ENCODE measurements around the gene ARID5B.

The ARID5B gene

DNA sequence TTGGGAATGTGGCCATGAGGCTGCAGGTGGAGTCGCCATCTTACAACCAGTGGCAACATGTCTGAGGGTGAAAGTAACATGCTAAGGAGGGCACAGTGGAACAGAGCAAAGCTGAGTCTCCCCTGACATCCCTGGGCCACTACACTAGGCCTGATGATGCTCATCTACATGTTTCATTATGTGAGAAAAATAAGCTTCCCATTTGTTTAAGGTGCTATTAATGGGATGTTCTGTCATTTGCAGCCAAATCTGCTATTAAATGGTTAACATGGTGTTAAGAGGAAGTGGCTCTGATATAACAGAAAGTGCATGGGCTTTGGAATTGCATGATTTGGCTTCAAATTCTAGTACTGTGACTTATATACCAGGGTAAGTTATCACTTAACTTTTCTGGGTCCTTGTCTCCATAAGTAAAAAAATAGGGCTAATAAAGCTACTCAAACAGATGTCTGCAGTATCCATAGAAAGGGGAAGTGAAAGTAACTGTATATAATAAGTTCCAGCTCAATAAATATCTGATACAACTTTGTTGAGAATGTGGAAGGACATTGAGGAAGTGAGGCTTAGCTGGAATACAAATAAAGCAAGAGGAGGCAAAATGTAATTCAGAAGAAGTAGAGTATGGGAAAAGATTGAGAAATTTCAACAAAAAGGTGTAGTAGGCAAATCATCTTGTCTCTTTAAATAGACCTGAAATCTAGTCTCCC, 208.2 kb downstream of the ARID5B start:
- peak; percentile 77 for DNase-seq

GRCh38 chr10:62112300-62112699, 210.8 kb downstream of the ARID5B start:
- no peak for DNase-seq

- no peak for DNase-seq
These were observed 211.5 kb downstream of the ARID5B start for GRCh38 chr10:62112963-62113362.

GRCh38 chr10:62113680-62114079, 212.2 kb downstream of the ARID5B start:
- DNase-seq, result no peak

- DNase-seq, result no peak
These were observed 213.8 kb downstream of the ARID5B start for GRCh38 chr10:62115321-62115720.

DNA sequence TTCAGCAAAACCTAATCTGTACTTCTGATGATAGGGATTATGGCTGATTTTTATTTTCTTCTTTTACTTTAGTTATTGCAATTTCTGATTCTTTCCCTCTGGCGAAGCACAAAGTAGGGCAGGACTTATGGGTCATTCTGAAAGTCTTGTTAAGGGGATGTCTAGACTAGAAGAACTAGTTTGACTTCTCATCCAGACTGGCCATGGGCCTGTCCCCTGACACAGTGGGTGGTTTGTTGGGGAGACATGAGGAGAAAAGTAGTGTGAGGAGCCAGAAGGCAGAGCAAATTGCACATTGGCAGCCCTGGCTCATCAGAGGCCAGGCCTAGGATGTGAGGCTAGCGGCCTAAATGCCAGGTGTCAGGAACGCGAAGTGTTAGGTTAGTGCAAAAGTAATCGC, 214.3 kb downstream of the ARID5B start:
- no peak for DNase-seq

DNA sequence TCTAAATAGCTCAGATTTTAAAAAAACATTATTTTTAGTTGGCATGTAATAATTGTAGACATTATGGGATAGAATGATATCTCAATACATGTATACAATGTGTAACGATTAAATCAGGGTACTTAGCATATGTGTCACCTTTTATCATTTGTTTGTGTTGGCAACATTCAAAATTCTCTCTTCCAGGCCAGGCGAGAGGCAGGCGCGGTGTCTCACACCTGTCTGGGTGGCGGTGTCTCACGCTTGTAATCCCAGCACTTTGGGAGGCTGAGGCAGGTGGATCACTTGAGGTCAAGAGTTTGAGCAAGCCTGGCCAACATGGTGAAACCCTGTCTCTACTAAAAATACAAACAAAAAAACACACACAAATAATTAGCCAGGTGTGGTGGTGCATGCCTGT, 215.4 kb downstream of the ARID5B start:
- DNase-seq, result no peak

DNA sequence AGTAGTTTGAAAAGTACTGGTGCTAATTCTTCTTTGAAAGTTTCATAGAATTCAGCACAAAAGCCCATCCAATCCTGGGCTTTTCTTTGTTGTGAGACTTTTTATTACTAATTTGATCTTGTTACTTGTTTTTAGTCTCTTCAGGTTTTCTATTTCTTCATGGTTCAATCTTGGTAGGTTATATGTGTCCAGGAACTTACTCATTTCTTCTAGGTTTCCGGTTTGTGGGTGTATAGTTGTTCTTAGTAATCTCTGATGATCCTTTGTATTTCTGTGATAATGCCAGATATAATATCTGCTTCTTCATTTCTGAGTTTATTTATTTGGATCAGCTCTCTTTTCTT, 219.7 kb downstream of the ARID5B start:
- no peak for DNase-seq

DNA sequence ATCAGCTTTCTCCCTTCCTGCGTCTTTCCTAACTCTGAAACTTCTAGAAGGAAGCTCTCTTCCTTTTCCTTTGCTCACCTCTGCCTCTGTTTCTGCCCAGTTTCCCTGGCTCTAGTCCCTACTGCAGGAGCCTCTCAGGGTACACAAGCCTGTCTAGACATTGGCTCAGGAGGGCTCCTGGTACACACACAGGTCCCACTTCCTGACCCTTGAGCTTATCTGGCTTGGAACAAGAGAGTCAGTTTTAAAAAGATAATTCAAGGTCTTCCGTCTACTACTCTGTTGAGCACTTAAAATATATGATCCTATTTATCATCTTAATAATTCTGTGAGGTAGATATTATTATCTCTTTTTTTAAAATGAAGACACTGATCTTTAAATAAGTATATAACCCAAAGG, 226.5 kb downstream of the ARID5B start:
- no peak for DNase-seq

DNA sequence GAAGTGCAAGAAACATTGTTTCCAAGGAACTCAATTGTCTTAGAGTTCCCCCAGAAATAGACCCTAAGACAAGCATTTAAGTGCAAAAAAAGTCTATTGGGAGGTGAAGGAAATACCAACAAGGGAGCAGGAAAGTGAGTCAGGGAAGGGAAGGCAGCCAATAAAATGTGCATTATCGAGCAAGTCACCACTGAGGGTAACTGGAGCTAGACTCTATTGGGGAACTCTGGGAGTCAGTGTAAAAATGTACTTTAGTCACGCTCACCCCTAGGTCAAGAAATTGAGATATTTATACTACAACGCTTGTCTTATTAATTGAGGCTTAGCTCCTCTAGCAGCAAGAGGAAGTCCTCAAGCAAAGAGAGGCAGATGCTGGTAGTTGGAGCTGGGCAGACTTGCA, 229.4 kb downstream of the ARID5B start:
- DNase-seq, result no peak

DNA sequence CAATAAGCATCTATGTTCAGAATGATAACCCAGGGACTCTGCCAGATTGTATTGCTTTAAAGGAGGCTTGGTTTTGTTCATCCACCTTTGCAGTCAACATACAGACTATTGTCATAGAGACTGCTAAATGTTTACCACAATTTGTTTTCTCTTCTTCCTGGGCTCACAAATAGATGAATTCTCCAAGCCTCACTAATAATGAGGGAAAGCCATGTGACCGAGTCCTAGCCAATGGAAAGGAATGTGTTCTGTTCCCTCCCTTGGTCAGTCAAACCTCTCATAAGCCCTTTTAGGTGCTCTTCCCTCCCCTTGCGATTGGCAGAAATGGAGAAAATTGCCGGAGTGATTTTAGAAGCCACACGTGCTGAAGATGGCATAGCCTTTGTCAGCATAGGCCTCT, 230.2 kb downstream of the ARID5B start:
- DNase-seq, result no peak

DNA sequence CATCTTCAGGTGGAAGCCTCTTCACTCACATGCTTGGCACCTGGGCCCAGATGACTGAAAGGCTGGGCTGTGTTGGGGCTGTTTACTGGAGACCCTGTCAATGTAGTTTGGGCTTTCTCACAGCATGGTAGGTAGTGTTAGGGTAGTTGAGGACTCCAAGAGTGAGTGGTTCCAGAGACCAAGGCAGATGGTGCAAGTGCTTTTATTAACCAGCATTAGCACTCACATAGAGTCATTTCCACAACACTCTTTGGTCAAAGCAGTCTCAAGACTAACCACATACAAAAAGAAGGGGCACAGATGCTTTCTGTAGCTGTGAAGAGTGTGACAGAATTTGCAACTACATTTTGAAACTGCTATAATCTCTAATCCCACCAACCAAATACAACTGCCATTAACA, 232.1 kb downstream of the ARID5B start:
- DNase-seq, result no peak

GRCh38 chr10:62136931-62137330, 235.4 kb downstream of the ARID5B start:
- no peak for DNase-seq

Measured in inflammatory macrophage treated with lipopolysaccharide for 4 hours (primary cell).